H1 (cell line): Measurements from ENCODE around the gene EXOC2. TPM values are rescaled to one million over a fixed set of nuclear protein-coding genes. Genes with fewer than 3 reads are reported as not detected.

Experiments
- CTCF ChIA-PET: fragments of 300-600 bp; sonication (Branson Sonifier 250); formaldehyde crosslinking; loops from one replicate; lab custom pipeline; 2021; ENCODE audit not compliant: partially characterized antibody; lab: Charles Lee
- POLR2A ChIA-PET: fragments of 300-600 bp; sonication (Branson Sonifier 250); formaldehyde crosslinking; loops from one replicate; lab custom pipeline; 2021; ENCODE audit warnings: inconsistent platforms; ENCODE audit not compliant: partially characterized antibody; lab: Charles Lee
- DNase-seq, 2 experiments: peaks; one replicate each; pipeline versions ENCODE4 v3.0.0 to v3.0.0-alpha.2; 2010 to 2022; ENCODE audit warnings: low spot score in 2 of 2, low read depth in 1 of 2, mixed read lengths in 1 of 2
- FAIRE-seq: peaks from 2 replicates; lab custom pipeline; 2011; peaks lifted over from hg19 to GRCh38; lab: Jason Lieb, UNC
- H2AFZ ChIP-seq: 2 replicates; pipeline ENCODE4 v1.8.1; 2012; ENCODE audit warnings: low read length, inconsistent platforms
- H2AK5ac ChIP-seq: 2 replicates; pipeline ENCODE4 v1.6.1; 2013; ENCODE audit warnings: low read depth, low read length
- H2BK120ac ChIP-seq: replicated peaks from 2 replicates; pipeline ENCODE3; 2013; ENCODE audit warnings: low read depth, low read length, inconsistent platforms
- H2BK12ac ChIP-seq: 2 replicates; pipeline ENCODE4 v1.6.1; 2013; ENCODE audit warnings: low read depth, low read length
- H2BK15ac ChIP-seq: 2 replicates; pipeline ENCODE4 v1.6.1; 2013; ENCODE audit warnings: low read length
- H2BK20ac ChIP-seq: 2 replicates; pipeline ENCODE4 v1.6.1; 2013; ENCODE audit warnings: low read length
- H2BK5ac ChIP-seq: 2 replicates; pipeline ENCODE4 v1.6.1; 2013; ENCODE audit warnings: low read depth, low read length
- H3K14ac ChIP-seq: 2 replicates; pipeline ENCODE4 v1.6.1; 2013; ENCODE audit warnings: inconsistent platforms; ENCODE audit not compliant: insufficient read length
- H3K18ac ChIP-seq: 2 replicates; pipeline ENCODE4 v1.6.1; 2013; ENCODE audit warnings: low read length; ENCODE audit errors: extremely low read depth
- H3K23ac ChIP-seq: 2 replicates; pipeline ENCODE4 v1.6.1; 2013; ENCODE audit warnings: inconsistent platforms; ENCODE audit not compliant: insufficient read length
- H3K23me2 ChIP-seq: 2 replicates; pipeline ENCODE4 v1.6.1; 2013; ENCODE audit warnings: low read depth, low read length
- H3K27ac ChIP-seq: 2 replicates; pipeline ENCODE4 v1.6.1; 2011; ENCODE audit warnings: low read depth, low read length, inconsistent platforms
- H3K27me3 ChIP-seq, 4 experiments: replicated peaks in 1 of 4; 1 replicate in 1 of 4; 2 replicates in 3 of 4; pipeline versions ENCODE4 v1.6.1 to v1.8.1; 2011 to 2013; ENCODE audit warnings: low read length in 3 of 4, mild to moderate bottlenecking in 3 of 4, inconsistent platforms in 2 of 4, mixed read lengths in 2 of 4, moderate library complexity in 1 of 4; ENCODE audit not compliant: control insufficient read depth in 3 of 4, insufficient read depth in 3 of 4; ENCODE audit errors: extremely low read depth in 1 of 4
- H3K36me3 ChIP-seq, 4 experiments: 2 replicates each; pipeline versions ENCODE4 v1.6.1 to v1.8.1; 2011 to 2013; ENCODE audit warnings: mild to moderate bottlenecking in 4 of 4, low read length in 3 of 4, moderate library complexity in 2 of 4, control low read depth in 1 of 4, inconsistent platforms in 1 of 4; ENCODE audit not compliant: insufficient read depth in 4 of 4, control insufficient read depth in 2 of 4
- H3K4ac ChIP-seq: replicated peaks from 2 replicates; pipeline ENCODE3; 2013; ENCODE audit warnings: low read length, low read depth, mixed read lengths, inconsistent platforms; ENCODE audit not compliant: insufficient read length
- H3K4me1 ChIP-seq, 4 experiments: replicated peaks in 1 of 4; 1 replicate in 1 of 4; 2 replicates in 3 of 4; pipeline versions ENCODE4 v1.6.1 to v1.8.1; 2011 to 2013; ENCODE audit warnings: low read length in 3 of 4, inconsistent platforms in 2 of 4, mixed read lengths in 1 of 4; ENCODE audit not compliant: insufficient read depth in 4 of 4, control insufficient read depth in 3 of 4
- H3K4me2 ChIP-seq, 2 experiments: 2 replicates each; pipeline versions ENCODE4 v1.6.1 to v1.8.1; 2011 to 2013; ENCODE audit warnings: low read depth in 2 of 2, low read length in 2 of 2, control low read depth in 1 of 2, inconsistent platforms in 1 of 2, mild to moderate bottlenecking in 1 of 2; ENCODE audit not compliant: insufficient read depth in 1 of 2
- H3K4me3 ChIP-seq, 4 experiments: fragments of 200-600, 300-600 bp in 1 of 4; sonication (generic), shearing (Covaris generic), sonication (Bioruptor Twin) in 1 of 4; 2 replicates each; pipeline versions ENCODE4 v1.5.1 to v1.8.1; 2011 to 2016; ENCODE audit warnings: low read length in 4 of 4, low read depth in 3 of 4, control low read depth in 2 of 4, inconsistent platforms in 2 of 4, mild to moderate bottlenecking in 2 of 4, mixed read lengths in 1 of 4, moderate library complexity in 1 of 4; ENCODE audit not compliant: insufficient read depth in 2 of 4; ENCODE audit errors: extremely low read depth in 1 of 4
- H3K56ac ChIP-seq: replicated peaks from 2 replicates; pipeline ENCODE3; 2013; ENCODE audit warnings: low read depth, mild to moderate bottlenecking, mixed read lengths, low read length, inconsistent platforms; ENCODE audit not compliant: insufficient read length
- H3K79me1 ChIP-seq: 2 replicates; pipeline ENCODE4 v1.6.1; 2013; ENCODE audit warnings: low read depth, low read length, control low read depth
- H3K79me2 ChIP-seq, 2 experiments: 2 replicates each; pipeline versions ENCODE4 v1.6.1 to v1.8.1; 2012 to 2013; ENCODE audit warnings: low read length in 2 of 2, mild to moderate bottlenecking in 2 of 2, inconsistent platforms in 1 of 2; ENCODE audit not compliant: insufficient read depth in 2 of 2, control insufficient read depth in 1 of 2
- H3K9ac ChIP-seq, 4 experiments: replicated peaks in 1 of 4; 1 replicate in 1 of 4; 2 replicates in 3 of 4; pipeline versions ENCODE4 v1.6.1 to v1.8.1; 2011 to 2013; ENCODE audit warnings: low read depth in 3 of 4, low read length in 3 of 4, control low read depth in 2 of 4, mild to moderate bottlenecking in 2 of 4, moderate library complexity in 2 of 4, inconsistent platforms in 1 of 4; ENCODE audit errors: extremely low read depth in 1 of 4
- H3K9me3 ChIP-seq, 2 experiments: 2 replicates each; pipeline versions ENCODE4 v1.6.1 to v1.8.1; 2012 to 2013; ENCODE audit warnings: mild to moderate bottlenecking in 2 of 2, moderate library complexity in 2 of 2, control low read depth in 1 of 2, inconsistent platforms in 1 of 2, low read depth in 1 of 2, low read length in 1 of 2, mixed read lengths in 1 of 2; ENCODE audit not compliant: insufficient read depth in 2 of 2
- H4K20me1 ChIP-seq, 2 experiments: replicated peaks in 1 of 2; 2 replicates each; pipeline versions ENCODE3 to v1.8.1; 2011 to 2013; ENCODE audit warnings: inconsistent platforms in 2 of 2, low read length in 2 of 2, mild to moderate bottlenecking in 1 of 2; ENCODE audit not compliant: insufficient read depth in 2 of 2, control insufficient read depth in 1 of 2
- H4K5ac ChIP-seq: 2 replicates; pipeline ENCODE4 v1.6.1; 2013; ENCODE audit warnings: low read length, low read depth, mixed read lengths, inconsistent platforms; ENCODE audit not compliant: insufficient read length
- H4K8ac ChIP-seq: 2 replicates; pipeline ENCODE4 v1.8.0; 2013; ENCODE audit warnings: mild to moderate bottlenecking, moderate library complexity, low read length, inconsistent platforms; ENCODE audit not compliant: insufficient read depth; ENCODE audit errors: extremely low read depth
- H4K91ac ChIP-seq: replicated peaks from 2 replicates; pipeline ENCODE3; 2013; ENCODE audit warnings: low read length, mixed read lengths, inconsistent platforms; ENCODE audit not compliant: insufficient read length
- BACH1 ChIP-seq: IDR thresholded peaks from 2 replicates; pipeline ENCODE4 v1.6.1; 2012; ENCODE audit warnings: low read length, improper control_type of control experiment
- CBX5 ChIP-seq: fragments of 300-800, 300-1000 bp; sonication (generic); IDR thresholded peaks from 2 replicates; pipeline ENCODE4 v1.7.1; 2016; ENCODE audit warnings: antibody characterized with exemption, low read length, low read depth
- CBX8 ChIP-seq: fragments of 300-800, 300-1000 bp; sonication (generic); IDR thresholded peaks from 2 replicates; pipeline ENCODE4 v1.7.1; 2016; ENCODE audit warnings: low read depth, low read length, borderline replicate concordance
- CHD1 ChIP-seq: IDR thresholded peaks from 2 replicates; pipeline ENCODE4 v1.6.1; 2012; ENCODE audit warnings: low read depth, low read length, improper control_type of control experiment
- CHD2 ChIP-seq: IDR thresholded peaks from 2 replicates; pipeline ENCODE4 v1.6.1; 2012; ENCODE audit warnings: low read length, improper control_type of control experiment
- CREB1 ChIP-seq: IDR thresholded peaks from 2 replicates; pipeline ENCODE4 v1.6.1; 2012; ENCODE audit warnings: inconsistent platforms
- GABPA ChIP-seq: IDR thresholded peaks from 2 replicates; pipeline ENCODE4 v1.6.1; 2011; ENCODE audit warnings: mild to moderate bottlenecking, low read length, moderate library complexity, borderline replicate concordance; ENCODE audit not compliant: insufficient read depth
- HDAC2 ChIP-seq, 2 experiments: fragments of 300-600 bp in 1 of 2; sonication (generic) in 1 of 2; IDR thresholded peaks; 2 replicates each; pipeline ENCODE4 v1.6.1; 2011 to 2012; ENCODE audit warnings: low read depth in 2 of 2, low read length in 2 of 2, mild to moderate bottlenecking in 2 of 2, moderate library complexity in 2 of 2, borderline replicate concordance in 1 of 2, inconsistent platforms in 1 of 2
- JUND ChIP-seq: IDR thresholded peaks from 2 replicates; pipeline ENCODE4 v1.6.1; 2011; ENCODE audit warnings: mild to moderate bottlenecking, improper control_type of control experiment, low read length
- MAFK ChIP-seq: IDR thresholded peaks from 2 replicates; pipeline ENCODE4 v1.6.1; 2012; ENCODE audit warnings: low read depth, mild to moderate bottlenecking, improper control_type of control experiment, low read length
- MAX ChIP-seq: IDR thresholded peaks from 2 replicates; pipeline ENCODE4 v1.6.1; 2012; ENCODE audit warnings: inconsistent platforms
- POLR2A ChIP-seq, 2 experiments: IDR thresholded peaks; 1 replicate in 1 of 2; 2 replicates in 1 of 2; pipeline ENCODE4 v1.6.1; 2011; ENCODE audit warnings: low read depth in 2 of 2, low read length in 2 of 2, mild to moderate bottlenecking in 2 of 2; ENCODE audit errors: control extremely low read depth in 1 of 2
- SIRT6 ChIP-seq: IDR thresholded peaks from one replicate; pipeline ENCODE4 v1.7.1; 2012; ENCODE audit warnings: low read length, inconsistent platforms
- SP2 ChIP-seq: IDR thresholded peaks from 2 replicates; pipeline ENCODE4 v1.6.1; 2012; ENCODE audit warnings: mild to moderate bottlenecking, low read length, inconsistent platforms
- SRF ChIP-seq: IDR thresholded peaks from 2 replicates; pipeline ENCODE4 v1.6.1; 2011; ENCODE audit warnings: mild to moderate bottlenecking, low read depth, low read length, moderate library complexity
- ZNF274 ChIP-seq: IDR thresholded peaks from 2 replicates; pipeline ENCODE4 v1.7.0; 2012; ENCODE audit warnings: low read length, borderline replicate concordance; ENCODE audit errors: extremely low read depth
- WGBS, 2 experiments: shearing (Covaris generic) in 1 of 2; methylation state at CpG; one replicate each; pipeline versions ENCODE4 v1.1.6 to v1.1.7; 2013 to 2015; ENCODE audit warnings: low lambda C conversion rate in 2 of 2, mixed read lengths in 2 of 2, inconsistent platforms in 1 of 2, low coverage in 1 of 2, missing lambda C conversion rate in 1 of 2; ENCODE audit not compliant: insufficient replicate concordance in 2 of 2, insufficient coverage in 1 of 2, insufficient read length in 1 of 2; ENCODE audit errors: extremely low coverage in 1 of 2, missing lambda C conversion rate in 1 of 2; 5-methylcytosine and 5-hydroxymethylcytosine counted together
- polyA plus RNA-seq, 7 experiments: library from polyadenylated mRNA; depleted of rRNA in 3 of 7; stranded (reverse) in 5 of 7; unstranded in 2 of 7; fragments of >200 nt in 5 of 7; fragments of 200-250 nt in 2 of 7; gene quantifications; 1 replicate in 5 of 7; 2 replicates in 1 of 7; 4 replicates in 1 of 7; pipeline versions ENCODE4 v1.2.1 to v1.2.3, GENCODE V29; 2011 to 2013; ENCODE audit warnings: missing spikeins in 2 of 7, mixed read lengths in 2 of 7
- total RNA-seq: library from RNA; stranded (reverse); fragmentation: NEBNext Ultra II Directional; extraction: Animal tissue kit (Norgen Biotek cat#: 25700); gene quantifications from 2 replicates; pipeline ENCODE4 v1.2.1, GENCODE V29; 2021

EXOC2 gene
- total and polyA plus RNA-seq, 2 of the 8 experiments (the other 6 are each of a cell fraction or from before 2014, with no cell fraction given): 25.5 to 44.4 TPM

GRCh38 chr6:579339-579738 lies 113.6 kb downstream of the EXOC2 start:
- H3K23me2 ChIP-seq: no peaks in the 10 kb centered on the region
- no peak overlapping the region for H3K4me3 ChIP-seq
- no peak overlapping the region for H3K27ac ChIP-seq
- WGBS, 2 experiments: 91% methylated on average over 5 of the region's 5 CpGs; no CpG with 5 or more reads in 1 of the 2 experiments
- peaks cover 2 to 11% (median 5%) of the 10 kb centered on the region in 4 experiments; a peak in 4 of 7 replicates for H3K4me1 ChIP-seq
- H4K91ac ChIP-seq: no peak overlapping the region
- peaks cover 0 to 1% of the 10 kb centered on the region in 2 experiments for H4K20me1 ChIP-seq
- no peak overlapping the region for H2BK15ac ChIP-seq
- DNase-seq (no peak), FAIRE-seq (no peak)
- no peak overlapping the region for H4K5ac ChIP-seq
- no peaks in the 10 kb centered on the region for H3K27me3 ChIP-seq
- H3K14ac ChIP-seq: no peak overlapping the region
- H3K18ac ChIP-seq: no peak overlapping the region
- no peak overlapping the region for H2AK5ac ChIP-seq
- peaks cover 0 to 11% (median 6%) of the 10 kb centered on the region in 4 experiments; a peak in 4 of 8 replicates for H3K36me3 ChIP-seq
- no peak overlapping the region for H2BK20ac ChIP-seq
- no peak overlapping the region for H3K23ac ChIP-seq
- H3K4me2 ChIP-seq: no peak overlapping the region
- H4K8ac ChIP-seq: no peak overlapping the region
- H3K4ac ChIP-seq: no peak overlapping the region
- no peak overlapping the region for H2BK5ac ChIP-seq
- ChIA-PET CTCF (interaction anchor here (0.7 to 1.4 kb wide), 3 partner anchors 12 to 21 kb away, joined by 3 to 4 read pairs (median 3); no protein-coding TSS in a partner anchor), POLR2A (no interaction called here)
- H2BK12ac ChIP-seq: no peak overlapping the region
- H2BK120ac ChIP-seq: no peak overlapping the region
- H3K9ac ChIP-seq: no peak overlapping the region
- no peak overlapping the region for H3K56ac ChIP-seq
- H3K9me3 ChIP-seq: peaks cover 7 to 9% of the 10 kb centered on the region in 2 experiments
- H3K79me2 ChIP-seq: no peaks in the 10 kb centered on the region; a peak in 1 of 4 replicates
- no peak overlapping the region for H2AFZ ChIP-seq
- H3K79me1 ChIP-seq: no peaks in the 10 kb centered on the region; the same call in 1 of the 2 replicates
- no peak for TF ChIP-seq POLR2A (IDR thresholded peaks at IDR 0.05; ENCODE audit: control extremely low read depth in 1 of 2, low read depth in 2 of 2, low read length in 2 of 2)
- no peak for TF ChIP-seq CBX5
- TF ChIP-seq JUND: no peak
- no peak for TF ChIP-seq BACH1
- TF ChIP-seq MAFK: no peak
- no peak for TF ChIP-seq CBX8
- TF ChIP-seq MAX: no peak
- TF ChIP-seq SIRT6: no peak
- no peak for TF ChIP-seq CHD1
- no peak for TF ChIP-seq GABPA
- TF ChIP-seq HDAC2 (IDR thresholded peaks at IDR 0.05; ENCODE audit: borderline replicate concordance in 1 of 2, low read depth in 2 of 2, low read length in 2 of 2): no peak
- no peak for TF ChIP-seq SP2
- TF ChIP-seq CHD2: no peak
- no peak for TF ChIP-seq CREB1
- TF ChIP-seq ZNF274: no peak
- no peak for TF ChIP-seq SRF
